ENCODE measurements around the gene EPHA5.

Gene EPHA5

DNA sequence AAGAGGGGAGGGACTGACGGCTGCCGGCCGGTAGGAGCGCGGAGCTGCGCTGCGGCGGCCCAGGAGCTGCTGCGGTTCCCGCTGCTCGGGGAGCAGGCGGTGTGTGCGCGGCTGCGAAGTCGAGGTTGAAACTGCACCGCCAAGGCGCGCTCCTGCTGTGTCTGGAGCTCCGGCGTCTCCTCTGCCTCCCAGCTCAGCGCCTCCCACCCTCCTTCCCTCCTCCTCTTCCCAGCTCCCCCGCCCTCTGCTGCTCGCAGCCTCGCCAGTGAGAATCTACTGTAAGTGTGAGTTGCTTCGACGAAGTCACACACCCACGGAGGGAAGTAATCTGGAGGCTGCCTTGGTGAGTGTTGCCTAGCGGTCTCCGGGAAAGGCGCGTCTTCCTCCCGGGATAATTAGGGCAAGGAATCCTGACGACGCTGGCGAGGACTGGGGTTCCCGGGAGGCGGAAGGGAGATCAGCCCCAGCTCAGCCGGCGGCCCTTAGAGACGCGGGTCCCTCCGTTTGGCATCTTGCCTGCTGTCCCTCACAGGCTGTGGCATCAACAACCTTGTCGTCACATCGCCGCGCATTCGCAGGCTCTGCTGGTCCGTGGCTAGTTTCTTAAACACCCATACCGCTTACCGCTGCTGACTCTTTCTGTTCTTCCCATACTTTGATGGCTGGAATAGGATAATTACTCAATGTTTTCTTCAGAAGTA lies at the start of gene EPHA5:
Gene EPHA5 (minus strand): TSS at position 159 of the 701 bp plus-strand sequence. CDS start 747 bp downstream, outside the sequence.
- DNase-seq, result peak; percentile 89

DNA sequence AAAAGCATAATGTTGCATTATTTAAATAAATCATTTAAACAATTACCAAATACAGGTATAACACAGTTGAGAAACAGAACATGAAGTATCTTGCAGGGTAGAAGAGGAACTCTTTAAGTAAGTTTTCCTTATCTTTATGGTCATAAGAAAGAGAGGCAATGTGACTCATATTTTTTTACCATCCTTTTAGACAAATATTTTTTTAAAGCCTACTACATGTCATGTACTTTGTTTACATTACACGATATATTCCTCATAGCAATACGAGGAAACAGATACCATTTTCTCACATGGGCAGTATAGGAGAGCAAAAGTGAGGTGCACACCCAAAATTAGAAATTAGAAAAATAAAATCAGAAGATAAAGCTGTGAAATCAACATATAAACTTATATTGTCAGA lies 49.3 kb upstream of the EPHA5 start:
- no peak for DNase-seq

DNA sequence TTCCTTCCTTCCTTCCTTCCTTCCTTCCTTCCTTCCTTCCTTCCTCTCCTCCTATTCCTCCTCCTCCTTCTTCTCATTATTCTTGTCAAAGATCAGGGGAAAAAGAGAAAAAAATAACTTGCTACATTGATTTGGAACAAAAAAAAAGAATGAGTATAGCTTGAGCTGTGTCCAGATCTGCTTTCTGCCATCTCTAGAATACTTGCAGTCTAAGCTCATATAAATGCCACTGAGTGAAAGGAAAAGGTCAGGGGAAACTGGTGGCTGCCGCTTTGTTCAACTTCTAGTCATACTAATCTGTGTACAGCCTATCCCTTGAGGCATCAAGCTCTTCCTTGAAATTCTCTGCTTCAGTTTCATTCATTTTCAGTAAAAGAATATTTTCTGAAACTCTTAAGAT lies 28.3 kb upstream of the EPHA5 start:
- no peak for DNase-seq

DNA sequence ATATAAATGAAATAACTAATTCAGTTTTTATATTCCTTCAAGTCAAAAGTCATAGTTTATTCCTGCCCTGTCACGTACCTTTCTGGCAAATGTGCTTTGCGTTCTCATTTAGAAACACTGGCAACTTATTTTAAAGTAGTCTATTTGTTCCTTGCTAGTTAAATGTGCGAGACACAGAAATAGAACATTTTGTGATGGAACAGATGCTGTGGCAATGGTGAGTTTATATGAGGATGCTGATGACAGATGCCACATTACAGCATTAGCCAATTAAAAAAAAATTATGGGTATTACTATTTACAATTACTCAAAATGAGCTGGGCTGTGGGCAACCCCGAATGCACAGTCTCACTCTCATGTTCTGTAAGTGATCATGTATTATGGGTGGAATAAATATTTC lies 26.1 kb upstream of the EPHA5 start:
- no peak for DNase-seq

DNA sequence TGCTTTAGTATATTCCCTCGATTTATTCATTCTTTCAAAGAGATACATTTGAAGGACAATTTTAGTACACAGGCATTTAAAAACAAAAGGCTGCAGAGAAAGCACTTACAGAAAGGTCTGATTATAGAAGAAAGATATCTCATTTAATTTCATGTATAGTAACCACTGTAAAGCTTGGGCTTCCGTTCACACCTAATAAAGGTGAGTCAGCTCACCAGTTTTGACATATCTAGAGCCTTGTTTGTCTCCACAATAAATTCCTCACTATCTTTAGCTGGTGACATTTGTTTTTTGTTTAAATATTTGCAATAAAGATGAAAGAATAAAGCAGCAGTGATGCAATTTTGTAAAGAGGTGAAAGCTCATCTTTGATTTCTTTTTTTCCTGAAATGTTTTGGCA lies 1.1 kb upstream of the EPHA5 start:
- no peak for DNase-seq

DNA sequence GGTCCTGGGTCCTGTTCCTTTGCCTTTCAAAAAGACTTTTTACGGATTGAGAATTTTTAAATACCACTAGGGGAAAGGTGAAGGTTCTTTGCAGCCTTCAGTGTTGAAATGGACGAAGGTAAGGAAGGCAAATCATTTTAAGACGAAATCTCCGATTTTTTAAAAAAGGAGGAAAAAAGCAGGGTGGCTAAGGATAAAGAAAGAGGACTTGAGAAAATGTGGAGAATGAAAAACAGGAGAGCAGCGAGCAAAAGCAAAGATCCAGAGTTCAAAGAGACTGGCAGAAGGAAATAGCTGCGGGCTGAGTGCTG lies 314 bp downstream of the EPHA5 start:
- no peak for DNase-seq

DNA sequence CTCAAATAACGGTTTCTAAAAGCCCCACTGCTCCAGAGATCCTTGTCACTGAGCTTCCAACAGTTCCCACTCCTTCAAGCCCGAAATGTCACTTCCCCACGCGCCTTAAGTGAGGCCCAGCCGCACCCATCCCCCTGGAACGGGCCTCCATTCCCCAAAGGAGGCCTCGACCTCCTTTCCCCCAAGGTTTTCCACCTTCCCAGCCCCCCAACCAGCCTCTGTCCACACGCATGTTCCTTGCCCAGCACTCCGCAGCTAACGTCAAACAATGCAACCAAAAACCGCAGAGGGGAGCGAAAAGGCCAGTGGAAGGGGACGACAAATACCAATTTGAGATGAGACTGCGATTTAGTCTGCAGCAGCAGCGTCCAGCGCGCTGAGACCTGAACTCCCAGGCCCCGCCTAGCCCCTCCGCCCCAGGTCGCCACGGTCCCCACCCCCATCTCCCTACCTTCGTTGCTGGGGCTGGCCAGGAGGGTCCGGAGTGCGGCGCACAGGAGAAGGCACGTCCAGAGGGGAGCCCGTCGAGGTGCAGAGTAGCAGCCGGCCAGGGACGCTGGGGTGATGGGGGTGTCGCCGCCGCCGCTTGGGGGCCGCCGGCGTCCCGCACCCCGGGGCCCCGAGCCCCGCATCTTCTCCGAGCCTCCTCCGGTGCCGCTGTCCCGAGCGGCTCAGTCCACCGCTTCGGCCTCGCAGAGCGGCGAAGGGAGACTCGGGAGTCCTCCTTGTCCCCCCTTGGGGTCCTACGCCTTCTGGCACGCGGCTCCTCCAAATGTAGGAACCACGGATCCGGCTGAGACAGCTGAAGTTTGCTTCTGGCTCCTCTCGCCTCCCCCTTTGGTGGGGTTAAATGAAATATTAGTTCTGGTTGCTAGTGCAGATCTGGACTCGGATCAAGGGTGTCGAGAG lies 924 bp downstream of the EPHA5 start:
- peak; percentile 33 for DNase-seq

DNA sequence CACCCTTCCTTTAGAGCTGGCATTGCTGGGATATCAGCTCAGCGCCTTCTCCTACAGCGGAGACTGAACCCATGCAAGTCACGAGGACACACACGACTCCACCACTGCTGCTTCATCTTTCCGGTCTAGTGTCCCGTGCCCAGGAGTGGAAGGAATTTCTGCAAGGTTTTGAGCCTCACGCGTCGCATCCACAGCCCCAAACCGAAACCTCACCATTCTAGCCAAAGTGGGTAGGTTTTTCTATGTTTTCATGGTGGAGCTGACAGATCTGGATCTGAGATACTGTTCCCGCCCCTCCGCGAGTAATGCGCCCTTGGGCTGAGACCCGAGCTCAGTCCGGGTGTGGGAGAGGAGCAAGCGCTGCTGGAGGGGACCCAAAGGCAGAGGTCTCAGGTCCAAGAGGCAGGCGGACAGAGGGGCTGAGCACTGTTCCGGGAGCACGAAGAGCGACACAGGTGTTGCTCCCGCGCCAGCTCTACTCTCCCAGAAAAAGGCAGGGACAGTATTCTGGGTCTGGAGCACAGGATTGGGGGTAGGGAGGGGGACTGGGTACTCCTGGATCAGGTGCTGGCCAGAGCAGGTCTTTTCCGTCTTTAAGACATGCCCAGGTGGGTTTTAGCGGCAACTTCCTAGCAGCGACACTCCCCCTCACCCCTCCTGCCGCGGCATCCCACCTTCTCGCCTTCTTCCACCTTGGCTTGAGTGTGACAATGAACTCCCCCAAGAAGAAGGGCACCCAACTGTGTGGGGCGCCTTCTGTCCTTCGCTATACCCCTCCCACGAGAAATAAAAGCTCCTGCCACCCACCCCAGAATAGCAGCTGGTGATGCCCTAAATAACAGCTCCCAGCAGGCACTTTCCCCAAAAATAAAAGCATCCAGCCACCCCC lies 1.8 kb downstream of the EPHA5 start:
- DNase-seq, result peak; percentile 40

DNA sequence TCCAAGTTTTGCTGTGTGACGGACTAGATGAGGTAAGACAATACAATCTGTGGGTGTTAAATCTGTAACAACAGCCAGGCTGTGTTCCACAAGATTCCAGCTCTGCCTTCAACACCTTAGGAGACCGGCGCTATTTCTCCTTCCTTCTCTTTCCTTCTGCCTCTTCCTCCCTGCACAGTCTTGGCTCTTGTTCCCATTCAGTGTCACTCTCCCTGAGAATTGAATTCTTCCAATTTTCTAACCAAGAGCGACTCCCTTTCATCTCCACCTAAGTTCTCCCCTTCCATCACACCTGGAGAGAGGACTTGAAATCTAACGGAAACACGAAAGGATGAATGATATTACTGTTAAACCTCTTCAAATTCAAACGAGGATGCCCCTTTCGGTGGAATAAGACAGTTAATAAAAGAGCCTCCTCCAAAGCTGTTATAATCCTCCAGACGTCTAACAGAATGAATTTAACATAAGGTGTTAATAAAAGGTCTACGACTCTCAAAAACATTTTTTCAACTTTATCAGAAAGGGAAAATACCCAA lies 2.7 kb downstream of the EPHA5 start:
- DNase-seq, result no peak

DNA sequence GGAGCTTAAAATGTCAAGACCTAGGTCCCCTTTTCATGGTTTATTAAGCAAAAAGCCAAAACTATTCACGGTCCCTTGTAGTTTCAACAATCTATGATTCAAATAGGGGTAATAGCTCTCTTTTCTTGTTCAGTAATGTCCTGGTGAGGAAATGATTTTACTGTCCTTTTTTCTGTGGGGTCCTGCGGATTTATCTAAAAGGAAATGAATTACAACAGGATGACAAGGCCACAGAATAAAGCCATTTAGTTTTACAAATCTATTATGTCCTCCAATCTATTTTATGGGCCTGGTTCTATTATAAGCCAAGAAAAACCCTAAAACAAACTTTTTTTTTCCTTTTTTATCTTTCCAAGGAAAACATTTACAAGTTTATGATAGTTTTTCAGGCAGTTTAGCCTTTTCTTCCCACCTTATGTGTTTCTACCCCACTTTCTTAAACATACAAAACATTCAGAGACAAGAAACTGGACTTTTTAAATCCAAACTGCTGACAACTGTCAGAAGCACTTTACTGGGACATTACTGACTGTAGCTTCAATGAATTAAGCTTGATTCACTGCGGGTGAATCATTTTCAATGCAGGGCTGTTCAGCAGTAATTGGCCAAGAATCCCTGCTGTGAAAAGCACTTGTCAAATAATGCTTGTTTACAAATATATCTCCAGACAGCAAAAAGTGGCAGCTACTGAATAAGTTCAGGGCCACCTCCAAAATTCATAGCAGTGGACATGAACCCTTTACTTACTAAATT lies 4.3 kb downstream of the EPHA5 start:
- no peak for DNase-seq

DNA sequence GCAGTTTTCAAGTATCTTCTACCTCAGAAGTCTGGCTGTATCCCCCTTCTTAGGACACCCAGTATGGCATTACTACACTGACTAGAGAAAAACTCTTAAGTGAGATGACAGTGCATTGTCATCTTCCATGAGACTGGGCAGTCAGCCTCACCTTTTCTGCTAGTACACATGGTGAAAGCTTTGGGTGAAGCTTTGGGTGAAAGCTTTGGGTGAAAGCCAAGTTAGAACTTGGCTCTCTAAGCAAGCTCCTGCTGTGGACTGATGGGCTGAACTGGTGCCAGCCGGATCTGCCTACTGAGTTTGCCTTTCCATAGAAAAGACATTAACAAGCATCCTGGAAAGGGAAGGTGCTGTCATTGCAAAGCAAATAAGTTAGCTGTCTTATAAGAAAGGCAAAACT lies 8.8 kb downstream of the EPHA5 start:
- DNase-seq, result no peak

DNA sequence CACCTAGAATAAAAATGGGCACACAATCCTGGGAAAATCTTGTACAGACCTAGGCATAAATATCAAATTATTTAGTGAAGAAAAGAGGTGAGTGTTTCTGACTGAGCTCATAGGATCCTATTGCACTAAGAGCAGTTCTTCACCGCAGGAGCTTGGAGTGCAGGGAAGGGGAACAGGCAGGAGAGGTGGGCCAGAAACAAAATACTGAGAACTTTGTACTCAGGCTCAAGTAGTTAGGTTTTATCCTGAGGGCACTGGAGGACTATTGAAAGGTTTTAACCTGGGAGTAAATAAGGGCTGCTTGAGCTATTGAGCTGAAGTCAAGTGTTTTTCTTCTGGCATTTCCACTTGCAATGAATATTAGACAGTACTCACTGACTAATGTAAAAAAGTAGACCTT lies 12.2 kb downstream of the EPHA5 start:
- DNase-seq, result no peak

DNA sequence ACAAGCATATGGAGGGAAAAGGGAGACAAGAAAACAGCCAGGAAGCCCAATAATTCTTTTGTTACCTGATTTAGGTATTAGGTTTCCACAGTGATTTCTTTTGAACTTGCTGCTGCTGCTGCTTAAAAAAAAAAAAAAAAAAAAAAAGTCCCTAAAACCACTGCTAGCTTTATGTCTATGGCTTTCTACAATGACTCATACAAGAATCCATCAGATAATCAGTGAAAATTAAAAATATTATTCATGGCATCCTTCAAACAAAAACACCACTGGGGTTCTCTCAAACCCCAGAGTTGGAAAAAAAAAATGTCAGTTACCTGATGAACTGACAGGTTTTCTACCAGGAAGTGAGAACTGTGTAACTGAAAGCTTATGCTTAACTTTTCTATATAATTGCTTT lies 14.3 kb downstream of the EPHA5 start:
- no peak for DNase-seq

DNA sequence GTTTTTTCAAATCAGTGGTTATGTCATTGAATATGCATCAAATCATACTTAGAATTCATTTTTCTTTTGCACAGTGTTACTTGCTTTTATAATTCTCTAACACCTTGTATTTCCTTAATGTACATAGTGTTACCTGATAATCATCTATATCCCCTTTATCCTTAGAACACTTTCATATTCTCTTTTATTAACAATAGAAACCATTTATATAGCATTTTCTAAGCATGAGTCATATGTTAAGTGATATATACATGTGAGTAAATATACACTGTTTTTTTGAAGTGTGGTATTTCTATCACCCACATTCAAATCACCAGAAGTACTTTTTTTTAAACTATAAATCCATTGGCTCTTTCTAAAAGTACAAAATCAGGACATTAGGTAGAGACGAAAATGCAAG lies 15.3 kb downstream of the EPHA5 start:
- DNase-seq, result no peak

DNA sequence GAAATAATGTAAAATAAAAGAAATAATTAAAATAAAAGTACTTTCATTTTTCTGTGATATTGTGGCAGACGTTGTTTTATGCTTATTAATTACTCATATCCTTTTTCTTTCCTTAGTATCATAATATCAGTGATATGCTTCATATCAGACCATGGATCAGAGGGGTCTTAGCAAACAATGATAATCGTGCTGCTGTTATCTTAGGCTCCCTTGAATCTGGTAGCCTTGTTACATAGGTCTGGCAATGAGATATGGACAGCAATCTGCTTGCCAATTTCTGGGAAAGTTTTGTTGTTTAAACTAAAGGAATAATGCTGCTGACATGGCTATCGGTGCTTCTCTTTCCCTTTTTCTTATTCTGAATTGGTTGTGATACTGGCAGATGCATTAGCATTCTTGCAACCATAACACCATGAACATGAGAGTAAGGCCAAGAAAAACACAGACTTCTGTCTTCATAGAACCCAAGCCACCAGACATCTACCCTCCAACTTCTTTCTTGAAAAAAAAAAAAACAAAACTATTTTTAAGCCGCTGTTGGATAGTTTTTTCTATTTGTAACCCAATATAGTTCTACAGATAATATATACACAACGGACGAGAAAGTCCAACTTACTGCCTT lies 16.4 kb downstream of the EPHA5 start:
- no peak for DNase-seq

DNA sequence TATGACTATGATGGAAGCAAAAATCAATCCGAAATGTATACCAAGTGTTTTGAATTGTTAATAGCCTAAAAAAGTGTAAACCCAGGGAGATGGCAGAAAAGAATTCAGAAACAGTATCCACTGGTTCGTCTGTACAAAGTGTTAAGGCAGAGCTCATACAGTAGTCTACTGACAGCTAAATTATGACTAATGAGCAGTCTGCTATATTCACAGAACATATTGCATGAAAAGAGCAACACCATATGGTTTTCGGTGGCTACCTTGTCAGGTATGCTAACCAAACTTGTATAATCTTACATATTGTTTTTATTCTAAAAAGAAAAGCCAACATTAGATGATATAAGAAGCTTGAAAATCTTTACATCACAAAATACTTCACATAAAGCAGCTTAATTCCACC lies 18.5 kb downstream of the EPHA5 start:
- DNase-seq, result no peak

DNA sequence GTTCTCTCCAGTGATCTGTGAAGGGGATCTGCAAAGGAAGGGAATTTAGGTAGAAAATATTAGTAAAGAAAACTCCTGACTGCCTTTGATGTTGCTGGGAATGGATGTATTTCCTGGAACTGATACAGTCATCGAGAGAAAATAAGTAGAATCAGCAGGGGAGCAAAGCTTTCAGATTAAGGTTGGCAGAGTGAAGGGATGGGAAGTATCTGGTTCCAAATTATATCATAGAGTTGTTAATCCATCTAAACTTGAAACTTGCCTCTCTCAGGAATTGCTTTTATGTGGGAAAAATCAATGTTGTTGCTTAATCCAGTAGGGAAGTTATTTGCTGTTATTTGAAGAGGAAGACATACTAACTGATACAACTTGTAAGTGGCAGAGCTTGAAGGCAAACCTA lies 19.3 kb downstream of the EPHA5 start:
- no peak for DNase-seq

DNA sequence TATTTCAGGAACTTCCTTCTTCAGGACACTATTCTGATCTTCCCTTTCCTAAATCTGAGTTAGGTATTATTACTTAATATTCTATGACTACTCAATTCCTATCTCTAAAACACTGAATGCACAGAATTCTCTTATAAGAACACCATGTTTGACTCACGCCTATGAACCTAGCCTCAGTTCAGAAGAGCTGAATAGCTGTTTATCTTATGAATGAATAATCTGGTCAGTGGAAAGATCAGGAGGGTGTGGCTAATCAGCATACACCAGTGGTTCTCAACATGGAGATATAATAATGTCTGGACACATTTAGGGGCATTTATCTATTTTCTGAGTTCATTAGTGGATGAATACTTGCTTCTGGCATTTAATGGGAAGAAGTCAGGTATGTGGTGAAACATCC lies 24.2 kb downstream of the EPHA5 start:
- DNase-seq, result no peak

DNA sequence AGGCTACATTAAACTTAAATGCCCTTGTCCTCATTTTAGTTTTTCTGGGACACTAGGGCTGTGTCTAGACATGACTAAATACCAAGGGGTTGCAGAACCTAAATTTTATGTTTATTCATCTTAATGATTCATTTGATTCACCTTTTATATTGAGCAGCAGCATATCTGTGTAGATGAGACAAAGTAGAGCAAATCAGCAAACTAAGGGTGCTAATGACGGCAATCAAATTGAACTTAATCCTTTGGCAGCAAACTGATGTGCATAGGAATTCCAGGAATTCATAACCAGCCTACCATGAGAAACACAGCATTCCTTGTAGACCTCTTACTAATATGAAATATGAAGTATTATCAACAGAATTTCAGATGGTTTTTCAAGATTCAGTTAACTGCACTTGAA lies 25.1 kb downstream of the EPHA5 start:
- no peak for DNase-seq

DNA sequence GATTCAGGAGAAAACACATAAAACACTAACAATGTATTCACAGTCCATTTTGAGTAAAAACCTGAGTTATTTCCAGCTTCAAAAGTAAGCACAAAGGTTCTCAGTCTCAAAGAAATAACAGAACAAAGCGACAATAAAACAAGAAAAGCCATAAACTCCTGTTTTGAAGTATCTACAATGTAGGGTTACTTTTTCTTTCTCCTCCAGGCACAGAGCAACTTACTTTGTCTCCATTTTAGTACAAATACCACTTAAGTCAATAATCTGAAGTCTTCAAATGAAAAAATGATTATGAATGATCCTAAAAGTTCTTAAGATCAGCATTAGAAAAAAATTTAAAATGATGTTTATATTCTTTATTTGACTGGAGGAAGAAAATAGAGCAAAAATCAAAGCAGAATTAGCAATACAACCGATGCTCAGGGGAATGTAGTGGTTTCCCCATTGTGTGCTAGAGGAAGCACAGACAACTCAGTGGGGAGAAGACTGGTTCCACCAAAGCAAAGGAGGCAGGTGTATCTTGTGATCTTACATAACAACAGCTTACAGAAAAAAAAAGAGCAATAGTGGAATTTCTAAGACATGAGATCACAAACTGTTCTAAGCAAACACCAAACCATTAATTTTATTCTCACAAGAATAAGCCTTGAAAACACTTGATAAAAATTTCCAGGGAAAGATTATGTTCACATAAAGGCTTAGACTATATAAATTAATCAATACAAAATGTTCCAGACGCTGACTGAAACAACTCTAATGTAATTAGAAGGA lies 35.1 kb downstream of the EPHA5 start:
- no peak for DNase-seq

DNA sequence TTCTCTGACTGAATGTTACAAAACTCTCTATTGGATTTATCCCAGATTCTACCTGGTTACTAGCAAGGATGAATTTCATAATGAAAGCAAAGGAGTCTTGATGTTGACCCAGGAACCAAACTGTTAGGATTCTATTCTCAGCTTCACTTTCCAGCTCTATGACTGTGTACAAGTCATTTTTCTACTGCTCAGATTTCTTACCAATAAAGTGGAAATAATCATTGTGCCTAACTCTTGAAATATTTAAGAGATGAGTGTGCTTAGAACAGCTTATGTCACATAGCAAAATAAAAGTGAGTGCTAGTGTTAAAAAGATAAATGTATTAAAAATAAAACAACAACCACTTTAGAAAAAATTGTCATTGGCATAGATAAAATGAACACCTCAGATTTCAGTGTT lies 45.6 kb downstream of the EPHA5 start:
- no peak for DNase-seq

Data from right hindlimb (tissue), 1 donor.